Stimulated activated naive B cell treated with anti-CD40 and anti-IgM and Interleukin-4, amounts not matched to agents 10 μg/mL and 1 μg/mL and 100 μg/mL, for 72 hours (primary cell): Measurements from ENCODE around the gene TM2D1.

Experiments
- ATAC-seq, 2 donors: fragments of 150-1000 bp; cut with Tn5 transposase; replicated peaks; 2 replicates each; pipeline ENCODE4 v1.10.0; 2021; ENCODE audit warnings: moderate library complexity in 1 of 2
- DNase-seq: peaks from one replicate; pipeline ENCODE4 v3.0.0; 2021
- H3K27ac Mint-ChIP-seq: one replicate; pipeline ENCODE4 v1.8.0; 2022; ENCODE audit warnings: mild to moderate bottlenecking, mixed read lengths
- H3K27me3 Mint-ChIP-seq, 2 donors: one replicate each; pipeline ENCODE4 v1.8.0; 2022; ENCODE audit warnings: mixed read lengths in 2 of 2
- H3K36me3 Mint-ChIP-seq, 2 donors: one replicate each; pipeline ENCODE4 v1.8.0; 2022; ENCODE audit warnings: mixed read lengths in 2 of 2, mild to moderate bottlenecking in 1 of 2
- H3K4me1 Mint-ChIP-seq, 2 donors: one replicate each; pipeline ENCODE4 v1.8.0; 2022; ENCODE audit warnings: mixed read lengths in 2 of 2, mild to moderate bottlenecking in 1 of 2
- H3K4me3 Mint-ChIP-seq, 2 donors: one replicate each; pipeline ENCODE4 v1.8.0; 2022; ENCODE audit warnings: mild to moderate bottlenecking in 2 of 2, mixed read lengths in 2 of 2, moderate library complexity in 1 of 2
- H3K9me3 Mint-ChIP-seq, 2 donors: one replicate each; pipeline ENCODE4 v1.8.0; 2022; ENCODE audit warnings: mixed read lengths in 2 of 2, mild to moderate bottlenecking in 1 of 2

Gene TM2D1

GRCh38 chr1:61724813-61725694 is at the start of gene TM2D1:
Gene TM2D1, minus strand, starts transcription at chr1:61725141. Its CDS starts 21 bp downstream, at chr1:61725120.
- H3K9me3 Mint-ChIP-seq, result no peaks in the 10 kb centered on the region
- DNase-seq, result peak; percentile 86
- H3K4me3 Mint-ChIP-seq, result peak within 1 kb of the TSS; percentile 95 to 99
- peaks cover 10 to 16% of the 10 kb centered on the region in 2 donors for H3K4me1 Mint-ChIP-seq
- no peaks in the 10 kb centered on the region for H3K27me3 Mint-ChIP-seq
- peaks cover 6 to 12% of the 10 kb centered on the region in 2 donors for H3K36me3 Mint-ChIP-seq
- peak; percentile 96 to 97 for ATAC-seq
- peak within 1 kb of the TSS; percentile 100 for H3K27ac Mint-ChIP-seq

GRCh38 chr1:61770131-61770530 is 45.2 kb upstream of the TM2D1 start:
- no peaks in the 10 kb centered on the region for H3K9me3 Mint-ChIP-seq
- H3K36me3 Mint-ChIP-seq, result peaks cover 13 to 14% of the 10 kb centered on the region in 2 donors
- ATAC-seq (no peak), DNase-seq (no peak)
- H3K4me3 Mint-ChIP-seq, result no peak overlapping the region
- no peak overlapping the region for H3K27ac Mint-ChIP-seq
- H3K4me1 Mint-ChIP-seq, result no peaks in the 10 kb centered on the region
- no peaks in the 10 kb centered on the region for H3K27me3 Mint-ChIP-seq

- H3K9me3 Mint-ChIP-seq, result no peaks in the 10 kb centered on the region
- DNase-seq, result no peak
- no peak for ATAC-seq
- no peaks in the 10 kb centered on the region for H3K27me3 Mint-ChIP-seq
- H3K4me3 Mint-ChIP-seq, result no peak overlapping the region
- peaks cover 0 to 5% of the 10 kb centered on the region in 2 donors for H3K4me1 Mint-ChIP-seq
- H3K27ac Mint-ChIP-seq, result no peak overlapping the region
- H3K36me3 Mint-ChIP-seq, result no peaks in the 10 kb centered on the region
Measured at GRCh38 chr1:61757950-61758349, 33.0 kb upstream of the TM2D1 start.

- H3K9me3 Mint-ChIP-seq, result no peaks in the 10 kb centered on the region
- no peak for DNase-seq
- no peak for ATAC-seq
- H3K4me1 Mint-ChIP-seq, result peaks cover 0 to 5% of the 10 kb centered on the region in 2 donors
- H3K4me3 Mint-ChIP-seq, result no peak overlapping the region
- H3K27me3 Mint-ChIP-seq, result no peaks in the 10 kb centered on the region
- H3K27ac Mint-ChIP-seq, result no peak overlapping the region
- no peaks in the 10 kb centered on the region for H3K36me3 Mint-ChIP-seq
Measured at GRCh38 chr1:61756773-61757172, 31.8 kb upstream of the TM2D1 start.

- DNase-seq, result no peak
- H3K9me3 Mint-ChIP-seq, result no peaks in the 10 kb centered on the region
- H3K27ac Mint-ChIP-seq, result no peak overlapping the region
- H3K27me3 Mint-ChIP-seq, result no peaks in the 10 kb centered on the region
- H3K4me1 Mint-ChIP-seq, result peaks cover 0 to 5% of the 10 kb centered on the region in 2 donors
- ATAC-seq, result no peak
- H3K4me3 Mint-ChIP-seq, result no peak overlapping the region
- H3K36me3 Mint-ChIP-seq, result no peaks in the 10 kb centered on the region
Measured at GRCh38 chr1:61754545-61754944, 29.6 kb upstream of the TM2D1 start.

GRCh38 chr1:61753998-61754508 is 29.1 kb upstream of the TM2D1 start:
- Mint-ChIP-seq H3K27me3 (no peaks in the 10 kb centered on the region), H3K27ac (no peak overlapping the region), H3K4me3 (no peak overlapping the region), H3K4me1 (peaks cover 0 to 5% of the 10 kb centered on the region in 2 donors), H3K36me3 (no peaks in the 10 kb centered on the region), H3K9me3 (no peaks in the 10 kb centered on the region)
- ATAC-seq (no peak), DNase-seq (no peak)

GRCh38 chr1:61752921-61753389 is 28.0 kb upstream of the TM2D1 start:
- DNase-seq (no peak), ATAC-seq (no peak)
- Mint-ChIP-seq H3K27ac (no peak overlapping the region), H3K4me3 (no peak overlapping the region), H3K4me1 (peaks cover 0 to 5% of the 10 kb centered on the region in 2 donors), H3K36me3 (no peaks in the 10 kb centered on the region), H3K9me3 (no peaks in the 10 kb centered on the region), H3K27me3 (no peaks in the 10 kb centered on the region)

GRCh38 chr1:61749574-61749973 is 24.6 kb upstream of the TM2D1 start:
- no peak overlapping the region for H3K4me3 Mint-ChIP-seq
- no peaks in the 10 kb centered on the region for H3K27me3 Mint-ChIP-seq
- no peaks in the 10 kb centered on the region for H3K36me3 Mint-ChIP-seq
- no peak for DNase-seq
- H3K9me3 Mint-ChIP-seq, result no peaks in the 10 kb centered on the region
- no peak overlapping the region for H3K27ac Mint-ChIP-seq
- H3K4me1 Mint-ChIP-seq, result peaks cover 5 to 13% of the 10 kb centered on the region in 2 donors
- no peak for ATAC-seq

DNA sequence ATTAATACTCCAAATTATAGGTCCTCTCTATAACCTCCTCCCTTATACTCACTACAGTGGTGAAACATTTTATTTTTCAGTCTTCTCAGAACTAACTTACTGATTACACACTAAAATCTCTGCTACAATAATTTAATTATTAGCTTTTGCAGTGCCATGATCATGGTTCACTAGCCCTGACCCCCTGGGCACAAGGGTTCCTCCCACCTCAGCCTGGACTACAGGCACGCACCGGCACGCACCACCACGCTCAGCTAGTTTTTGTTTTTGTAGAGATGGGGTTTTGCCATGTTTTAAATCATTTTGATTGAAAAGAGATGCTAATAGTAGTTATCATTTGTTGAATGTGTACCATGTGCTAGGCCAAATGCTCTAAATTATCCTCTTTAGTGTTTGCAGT is 23.6 kb upstream of the TM2D1 start:
- ATAC-seq (no peak), DNase-seq (no peak)
- Mint-ChIP-seq H3K27ac (no peak overlapping the region), H3K36me3 (no peaks in the 10 kb centered on the region), H3K4me1 (peaks cover 5 to 13% of the 10 kb centered on the region in 2 donors), H3K4me3 (no peak overlapping the region), H3K27me3 (no peaks in the 10 kb centered on the region), H3K9me3 (no peaks in the 10 kb centered on the region)

DNA sequence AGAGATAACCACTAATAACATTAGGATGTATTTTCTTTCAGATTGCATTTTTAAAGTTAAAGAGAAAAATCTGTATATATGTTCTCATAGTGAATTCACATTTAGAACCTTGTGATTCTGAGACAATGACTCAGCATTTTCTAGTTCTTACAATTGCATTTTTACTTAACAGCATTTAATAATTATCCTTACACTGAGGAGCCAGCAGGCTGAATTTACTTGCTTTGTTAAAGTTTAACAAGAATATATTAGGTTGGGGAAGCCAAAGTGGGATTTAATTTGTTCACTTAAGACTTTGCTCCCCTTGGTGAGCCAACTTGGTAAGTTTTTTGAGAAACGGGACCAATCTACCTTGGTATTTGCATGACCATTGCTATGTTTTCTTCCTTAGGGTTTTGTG is 21.9 kb upstream of the TM2D1 start:
- DNase-seq, result no peak
- Mint-ChIP-seq H3K36me3 (no peaks in the 10 kb centered on the region), H3K27me3 (no peaks in the 10 kb centered on the region), H3K9me3 (no peaks in the 10 kb centered on the region), H3K4me3 (no peak overlapping the region), H3K27ac (peak overlapping the region; percentile 22), H3K4me1 (peaks cover 5 to 18% of the 10 kb centered on the region in 2 donors)
- ATAC-seq, result no peak

GRCh38 chr1:61743716-61744580 is 19.0 kb upstream of the TM2D1 start:
- H3K36me3 Mint-ChIP-seq, result no peaks in the 10 kb centered on the region
- ATAC-seq (no peak), DNase-seq (no peak)
- no peak overlapping the region for H3K4me3 Mint-ChIP-seq
- no peaks in the 10 kb centered on the region for H3K9me3 Mint-ChIP-seq
- no peak overlapping the region for H3K27ac Mint-ChIP-seq
- H3K27me3 Mint-ChIP-seq, result no peaks in the 10 kb centered on the region
- peaks cover 7 to 25% of the 10 kb centered on the region in 2 donors for H3K4me1 Mint-ChIP-seq

DNA sequence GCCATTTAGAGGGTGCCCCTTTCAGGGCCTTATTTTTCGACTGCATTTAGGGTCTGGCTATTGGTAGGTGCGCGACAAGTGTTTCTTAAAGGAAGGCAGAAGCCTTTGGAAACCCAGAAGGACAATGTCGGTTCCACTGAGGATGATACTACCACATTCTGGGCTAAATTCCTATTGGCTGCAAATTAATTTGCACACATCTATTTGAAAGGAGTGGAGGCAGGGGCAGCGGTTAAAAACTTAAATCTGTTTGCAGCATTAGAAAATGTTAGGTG is 18.4 kb upstream of the TM2D1 start:
- H3K4me1 Mint-ChIP-seq, result peaks cover 7 to 25% of the 10 kb centered on the region in 2 donors
- no peaks in the 10 kb centered on the region for H3K27me3 Mint-ChIP-seq
- H3K27ac Mint-ChIP-seq, result peak overlapping the region; percentile 76
- H3K36me3 Mint-ChIP-seq, result no peaks in the 10 kb centered on the region
- no peak for ATAC-seq
- DNase-seq, result no peak
- H3K9me3 Mint-ChIP-seq, result no peaks in the 10 kb centered on the region
- peak overlapping the region; percentile 71 to 88 for H3K4me3 Mint-ChIP-seq

GRCh38 chr1:61742620-61743430 is 17.9 kb upstream of the TM2D1 start:
- DNase-seq (no peak), ATAC-seq (peak; percentile 72 to 79)
- H3K4me1 Mint-ChIP-seq, result peaks cover 7 to 25% of the 10 kb centered on the region in 2 donors
- H3K27ac Mint-ChIP-seq, result peak overlapping the region; percentile 76
- H3K36me3 Mint-ChIP-seq, result no peaks in the 10 kb centered on the region
- peak overlapping the region; percentile 71 to 88 for H3K4me3 Mint-ChIP-seq
- H3K27me3 Mint-ChIP-seq, result no peaks in the 10 kb centered on the region
- H3K9me3 Mint-ChIP-seq, result no peaks in the 10 kb centered on the region
